ENCODE data around the gene FBLN2. TPM values are rescaled to one million over a fixed set of nuclear protein-coding genes. Genes with fewer than 3 reads are reported as not detected.

The FBLN2 gene
- total RNA-seq, 1 experiment from 2014 or later: not detected

DNA sequence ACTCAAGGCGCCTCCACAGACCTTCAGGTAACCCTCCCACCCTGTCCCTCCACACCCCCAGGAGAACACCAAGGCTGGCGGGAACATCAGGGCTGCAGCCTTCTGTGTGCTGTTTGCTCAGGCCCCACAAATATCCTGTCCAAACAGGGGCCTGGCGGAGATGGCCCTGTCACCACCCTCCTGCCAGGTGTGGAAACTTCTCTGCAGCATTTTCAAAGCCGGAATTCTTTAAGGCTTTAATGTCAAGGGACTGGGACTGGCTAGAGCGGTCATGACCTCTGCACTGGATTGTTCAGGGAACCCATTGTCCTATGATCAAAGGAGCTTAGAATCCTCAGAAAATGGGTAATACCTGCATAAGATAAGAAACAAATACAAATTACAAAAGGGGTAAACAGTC, 46.6 kb downstream of the FBLN2 start:
- Histone ChIP-seq H3K9me3 (replicated peaks) (no peaks in the 10 kb centered on the region), H3K27me3 (no peaks in the 10 kb centered on the region; the same call in 1 of the 2 replicates), H3K27ac (no peak overlapping the region), H3K4me3 (no peak overlapping the region), H3K36me3 (no peaks in the 10 kb centered on the region), H3K4me1 (no peaks in the 10 kb centered on the region; the same call in 1 of the 2 replicates)
- no peak for DNase-seq

DNA sequence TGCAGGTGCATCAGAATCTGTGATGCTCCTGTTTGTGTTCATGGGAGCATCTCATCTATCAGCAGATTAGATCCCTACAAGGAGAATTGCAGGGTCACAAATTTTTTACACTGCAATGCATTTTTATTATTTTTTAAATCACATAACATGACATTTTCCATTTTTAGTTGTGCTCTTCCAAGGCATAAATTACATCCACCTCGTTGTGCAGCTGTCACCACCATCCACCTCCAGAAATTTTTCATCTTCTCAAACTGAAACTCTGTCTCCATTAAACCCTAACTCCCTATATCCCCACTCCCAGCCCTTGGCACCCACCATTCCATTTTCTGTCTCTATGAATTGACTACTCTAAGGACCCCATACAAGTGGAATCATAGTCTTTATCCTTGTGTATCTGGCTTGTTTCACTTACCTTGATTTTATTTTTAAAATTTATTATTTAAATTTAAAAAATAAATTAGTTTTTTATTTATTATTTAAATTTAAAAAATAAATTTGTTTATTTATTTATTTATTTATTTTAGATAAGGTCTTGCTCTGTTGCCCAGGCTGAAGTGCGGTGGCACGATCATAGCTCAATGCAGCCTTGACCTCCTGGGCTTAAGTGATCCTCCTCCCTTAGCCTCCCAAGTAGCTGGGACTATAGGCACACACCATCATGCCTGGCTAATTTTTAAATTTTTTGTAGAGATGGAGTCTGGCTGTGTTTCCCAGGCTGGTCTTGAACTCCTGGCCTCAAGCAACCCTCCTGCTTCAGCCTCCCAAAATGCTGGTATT, 47.7 kb downstream of the FBLN2 start:
- no peak overlapping the region for H3K4me3 ChIP-seq
- no peak for DNase-seq
- H3K36me3 ChIP-seq: no peaks in the 10 kb centered on the region
- H3K9me3 ChIP-seq (replicated peaks): no peaks in the 10 kb centered on the region
- H3K27me3 ChIP-seq: no peaks in the 10 kb centered on the region; the same call in 1 of the 2 replicates
- H3K4me1 ChIP-seq: no peaks in the 10 kb centered on the region; the same call in 1 of the 2 replicates
- H3K27ac ChIP-seq: no peak overlapping the region

DNA sequence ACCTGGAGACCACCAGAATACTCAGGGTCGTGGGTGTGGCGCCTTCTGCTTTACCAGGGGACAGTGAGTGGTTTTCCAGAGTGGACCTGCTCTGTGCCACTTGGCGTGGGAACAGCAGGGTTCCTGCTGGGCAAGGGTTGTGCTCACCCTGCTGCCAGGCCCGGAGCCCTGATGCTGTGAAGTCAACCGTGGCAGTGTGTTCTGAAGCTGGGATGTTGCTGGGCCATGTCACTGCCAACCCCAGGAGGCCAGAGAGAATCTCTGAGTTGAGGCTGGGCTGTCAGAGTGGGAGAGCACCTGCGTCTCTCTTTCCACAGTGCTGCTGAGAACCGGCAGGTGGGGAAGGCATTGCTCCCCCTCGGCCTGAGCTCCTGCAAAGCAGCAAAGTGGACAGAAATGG, 48.7 kb downstream of the FBLN2 start:
- Histone ChIP-seq H3K9me3 (replicated peaks) (no peaks in the 10 kb centered on the region), H3K4me3 (no peak overlapping the region), H3K4me1 (no peaks in the 10 kb centered on the region; the same call in 1 of the 2 replicates), H3K27ac (no peak overlapping the region), H3K27me3 (no peaks in the 10 kb centered on the region; the same call in 1 of the 2 replicates), H3K36me3 (no peaks in the 10 kb centered on the region)
- DNase-seq: no peak

DNA sequence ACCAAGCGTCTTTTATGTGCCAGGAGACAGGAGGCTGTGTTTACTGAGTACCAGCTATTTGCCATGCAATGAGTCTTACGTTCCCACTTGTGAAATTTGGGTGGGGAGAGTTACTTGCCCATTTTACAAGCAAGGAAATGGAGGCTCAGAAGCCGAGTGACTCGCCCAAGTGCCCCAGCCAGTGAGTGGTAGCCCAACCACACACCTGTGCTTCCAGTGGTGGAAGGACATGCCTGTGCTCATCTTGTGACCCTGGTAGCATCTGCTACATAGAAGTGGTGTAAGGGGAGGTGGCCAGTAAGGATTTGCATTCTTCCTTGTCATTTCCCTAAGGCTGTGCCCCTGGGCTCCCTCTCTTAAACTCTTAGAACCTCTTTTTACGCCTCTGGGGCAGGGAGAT, 49.3 kb downstream of the FBLN2 start:
- Histone ChIP-seq H3K9me3 (replicated peaks) (no peaks in the 10 kb centered on the region), H3K36me3 (no peaks in the 10 kb centered on the region), H3K27ac (no peak overlapping the region), H3K27me3 (no peaks in the 10 kb centered on the region; the same call in 1 of the 2 replicates), H3K4me1 (no peaks in the 10 kb centered on the region), H3K4me3 (no peak overlapping the region)
- no peak for DNase-seq

DNA sequence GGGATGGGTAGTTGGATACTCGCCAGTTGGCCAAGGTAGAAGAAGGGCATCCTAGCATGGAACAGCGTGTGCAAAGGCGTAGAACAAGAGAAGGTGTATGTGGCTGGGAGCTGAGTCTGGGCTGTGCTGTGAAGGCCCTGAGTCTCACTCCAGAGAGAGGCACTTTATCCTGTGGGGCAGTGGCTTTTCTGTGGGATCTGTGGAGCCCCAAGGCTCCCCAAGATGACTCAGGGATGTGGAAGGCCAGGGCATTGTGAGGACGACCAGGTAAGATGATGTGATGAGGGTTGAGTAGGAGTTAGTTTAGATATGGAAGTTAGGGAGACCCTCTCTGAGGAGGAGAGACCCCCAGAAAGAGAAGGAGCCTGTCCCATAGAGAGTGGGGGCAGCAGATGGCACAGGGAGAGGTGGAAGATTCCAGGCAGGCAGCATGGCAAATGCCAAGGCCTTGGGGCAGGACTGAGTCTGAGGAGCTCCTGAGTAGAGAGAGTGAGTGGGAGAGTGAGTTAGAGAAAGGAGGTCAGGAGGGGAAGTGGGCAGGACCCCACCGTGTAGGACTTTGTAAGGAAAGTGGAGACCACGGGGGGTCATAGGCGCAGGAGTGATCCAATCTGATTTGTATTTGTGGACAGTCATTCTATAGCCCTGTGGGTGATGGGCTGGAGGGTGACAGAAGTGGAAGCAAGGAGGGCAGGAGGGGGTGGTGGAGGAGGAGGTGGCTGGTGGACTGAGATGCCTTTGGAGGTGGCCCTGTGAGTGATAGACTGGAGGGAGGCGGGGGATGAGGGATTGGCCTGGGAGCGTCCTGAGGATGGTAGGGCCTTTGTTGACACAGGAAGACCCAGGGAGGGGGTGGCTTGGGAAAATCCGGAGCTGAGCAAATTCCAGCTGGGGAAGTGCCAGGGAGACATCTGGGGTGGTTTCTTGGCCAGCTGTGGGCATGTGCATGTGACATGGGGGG, 50.3 kb downstream of the FBLN2 start:
- no peak for DNase-seq
- no peak overlapping the region for H3K27ac ChIP-seq

DNA sequence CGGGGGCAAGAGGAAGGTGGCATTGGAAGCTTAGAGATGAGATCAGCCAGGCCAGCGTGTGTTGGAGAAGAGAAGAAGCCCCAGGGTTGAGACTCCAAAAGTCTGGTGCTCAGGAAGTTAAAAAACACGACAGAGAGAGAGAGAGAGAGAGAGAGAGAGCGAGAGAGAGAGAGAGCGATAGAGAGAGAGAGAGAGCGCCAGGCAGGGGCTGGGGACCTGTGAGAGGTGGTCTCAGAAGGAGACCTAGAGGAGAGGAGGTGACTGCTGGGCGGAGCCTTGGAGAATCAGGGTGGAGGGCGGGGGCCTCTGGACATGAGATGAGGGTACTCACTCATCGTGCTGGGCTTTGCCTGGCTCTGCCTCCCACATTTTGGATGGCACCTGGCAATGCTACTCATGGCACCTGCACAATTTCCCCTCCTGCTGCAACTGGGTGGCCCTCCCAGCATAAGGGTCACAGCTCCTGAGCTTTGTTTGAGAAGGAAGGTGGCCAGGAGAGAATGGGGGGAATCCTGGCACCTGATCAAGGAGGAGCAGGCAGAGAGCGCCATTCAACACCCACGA, 51.0 kb downstream of the FBLN2 start:
- no peaks in the 10 kb centered on the region; the same call in 1 of the 2 replicates for H3K27me3 ChIP-seq
- no peak for DNase-seq
- H3K9me3 ChIP-seq (replicated peaks): no peaks in the 10 kb centered on the region
- H3K4me3 ChIP-seq: no peak overlapping the region
- H3K4me1 ChIP-seq: no peaks in the 10 kb centered on the region
- no peak overlapping the region for H3K27ac ChIP-seq
- no peaks in the 10 kb centered on the region for H3K36me3 ChIP-seq

More for the DNA sequence above, 50.3 kb downstream of the FBLN2 start:
- H3K27me3 ChIP-seq: no peaks in the 10 kb centered on the region; the same call in 1 of the 2 replicates
- H3K9me3 ChIP-seq (replicated peaks): no peaks in the 10 kb centered on the region
- no peaks in the 10 kb centered on the region for H3K4me1 ChIP-seq
- H3K36me3 ChIP-seq: no peaks in the 10 kb centered on the region
- no peak overlapping the region for H3K4me3 ChIP-seq

DNA sequence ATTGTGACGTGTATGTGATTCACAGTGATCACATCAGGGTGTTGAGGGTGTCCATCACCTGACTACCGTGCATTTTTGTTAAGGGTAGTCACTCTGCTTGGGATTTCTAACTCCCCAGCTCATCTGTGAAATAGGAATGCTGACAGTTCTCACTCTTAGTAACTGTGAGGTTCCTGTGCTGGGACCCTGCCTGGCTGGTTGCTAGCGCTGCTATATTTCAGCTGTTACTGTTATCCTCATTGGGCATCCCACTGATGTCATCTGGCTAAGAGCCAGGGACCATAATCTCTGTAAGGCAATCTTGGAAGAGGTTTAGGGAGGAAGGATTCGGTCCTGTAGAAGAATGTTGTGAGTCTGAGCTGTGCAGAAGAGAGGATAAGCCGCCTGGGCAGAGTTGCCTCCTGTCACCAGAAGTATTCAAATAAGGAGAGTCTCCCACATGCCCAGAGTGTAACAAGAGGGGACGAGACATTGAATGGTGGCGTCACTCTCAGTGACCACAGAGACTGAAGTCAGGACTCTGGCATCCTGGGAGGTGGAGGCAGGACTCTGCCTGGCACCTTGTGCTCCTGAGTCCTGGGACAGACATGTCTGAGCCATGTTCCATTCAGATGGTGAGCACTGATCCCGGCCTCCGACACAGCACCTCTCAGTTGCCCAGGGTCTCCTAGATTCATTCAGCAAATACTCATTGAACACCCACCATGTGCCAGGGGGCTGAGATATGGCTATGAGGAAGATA, 52.2 kb downstream of the FBLN2 start:
- H3K4me3 ChIP-seq: no peak overlapping the region
- DNase-seq: peak; percentile 72 to 82

DNA sequence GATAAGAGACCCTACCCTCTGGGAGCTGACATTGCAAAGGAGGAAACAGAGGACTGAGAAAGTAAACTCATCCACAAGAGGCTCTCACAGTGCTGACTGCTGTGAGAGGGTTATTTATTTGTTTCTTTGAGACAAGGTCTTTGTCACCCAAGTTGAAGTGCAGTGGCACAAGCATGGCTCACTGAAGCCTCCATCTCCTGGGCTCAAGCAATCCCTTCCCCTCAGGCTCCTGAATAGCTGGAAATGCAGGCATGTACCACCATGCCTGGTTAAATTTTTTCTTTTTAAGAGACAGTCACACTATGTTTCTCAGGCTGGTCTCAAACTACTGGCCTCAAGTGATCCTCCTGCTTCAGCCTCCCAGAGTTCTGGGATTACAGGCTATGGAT, 52.8 kb downstream of the FBLN2 start:
- Histone ChIP-seq H3K4me1 (no peaks in the 10 kb centered on the region), H3K27ac (no peak overlapping the region), H3K9me3 (replicated peaks) (no peaks in the 10 kb centered on the region), H3K27me3 (no peaks in the 10 kb centered on the region), H3K4me3 (no peak overlapping the region), H3K36me3 (no peaks in the 10 kb centered on the region)
- no peak for DNase-seq

More for the DNA sequence above, 52.2 kb downstream of the FBLN2 start:
- H3K27me3 ChIP-seq: no peaks in the 10 kb centered on the region
- H3K36me3 ChIP-seq: no peaks in the 10 kb centered on the region
- H3K9me3 ChIP-seq (replicated peaks): no peaks in the 10 kb centered on the region
- no peaks in the 10 kb centered on the region for H3K4me1 ChIP-seq
- no peak overlapping the region for H3K27ac ChIP-seq

DNA sequence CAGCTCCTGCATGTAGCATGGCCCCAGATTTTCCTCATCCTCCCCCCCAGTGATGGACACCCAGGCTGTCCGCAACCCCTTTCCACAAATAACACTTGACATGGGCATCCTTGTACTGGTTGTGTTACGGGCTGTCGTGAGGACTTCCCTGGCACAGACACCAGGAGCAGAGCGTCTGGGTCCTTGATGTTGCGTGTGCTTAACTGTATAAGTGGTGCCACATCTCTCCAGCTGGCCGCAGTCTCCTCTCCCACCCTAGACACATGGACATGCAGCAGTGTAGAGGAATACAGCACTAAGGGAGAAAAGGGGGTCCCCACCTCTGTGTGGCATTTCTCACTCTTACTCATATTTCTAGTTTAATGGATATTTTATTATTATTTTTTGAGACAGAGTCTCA, 56.6 kb downstream of the FBLN2 start:
- no peaks in the 10 kb centered on the region for H3K36me3 ChIP-seq
- H3K27ac ChIP-seq: no peak overlapping the region
- no peak overlapping the region for H3K4me3 ChIP-seq
- H3K27me3 ChIP-seq: peaks cover 5% of the 10 kb centered on the region; the same call in 1 of the 2 replicates
- DNase-seq: no peak
- H3K4me1 ChIP-seq: no peaks in the 10 kb centered on the region
- H3K9me3 ChIP-seq (replicated peaks): no peaks in the 10 kb centered on the region

DNA sequence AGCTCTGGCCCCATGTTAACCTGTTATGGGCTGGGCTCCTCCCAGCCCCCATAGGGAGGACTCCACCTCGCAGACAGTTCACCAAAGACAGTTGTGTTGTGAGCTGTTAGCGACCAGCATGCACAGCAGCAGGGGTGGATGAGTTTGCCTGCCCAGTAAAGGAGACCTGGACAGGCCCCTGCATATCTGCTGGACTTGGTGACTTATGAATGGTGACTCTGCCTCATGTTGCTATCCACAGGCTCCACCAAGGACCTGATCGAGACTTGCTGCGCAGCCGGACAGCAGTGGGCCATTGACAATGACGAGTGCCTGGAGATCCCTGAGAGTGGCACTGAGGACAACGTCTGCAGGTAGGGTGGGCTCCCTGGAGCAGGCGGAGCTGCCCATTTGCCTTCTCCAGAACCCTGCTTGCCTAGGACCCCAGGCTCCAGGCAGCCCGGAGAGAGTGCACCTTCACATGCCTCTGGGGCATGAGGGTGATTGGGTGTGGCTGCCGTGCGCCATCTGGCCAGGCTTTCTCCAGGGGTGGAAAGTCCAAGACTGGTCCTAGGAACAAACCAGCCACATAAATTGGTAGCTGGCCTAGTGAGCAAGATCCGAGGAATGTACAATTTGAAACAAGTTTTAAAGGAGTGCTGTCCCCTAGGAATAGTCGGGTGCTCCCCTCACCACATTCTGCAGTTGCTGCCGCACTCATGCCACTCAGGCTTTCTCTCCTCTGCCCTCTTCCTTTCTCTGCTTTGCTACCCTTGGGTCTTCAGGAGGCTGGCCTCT, 59.1 kb downstream of the FBLN2 start:
- no peak for DNase-seq
- no peak overlapping the region for H3K4me3 ChIP-seq
- peaks cover 5% of the 10 kb centered on the region; the same call in 1 of the 2 replicates for H3K27me3 ChIP-seq
- no peaks in the 10 kb centered on the region for H3K4me1 ChIP-seq
- no peaks in the 10 kb centered on the region for H3K9me3 ChIP-seq (replicated peaks)
- no peak overlapping the region for H3K27ac ChIP-seq
- H3K36me3 ChIP-seq: no peaks in the 10 kb centered on the region

DNA sequence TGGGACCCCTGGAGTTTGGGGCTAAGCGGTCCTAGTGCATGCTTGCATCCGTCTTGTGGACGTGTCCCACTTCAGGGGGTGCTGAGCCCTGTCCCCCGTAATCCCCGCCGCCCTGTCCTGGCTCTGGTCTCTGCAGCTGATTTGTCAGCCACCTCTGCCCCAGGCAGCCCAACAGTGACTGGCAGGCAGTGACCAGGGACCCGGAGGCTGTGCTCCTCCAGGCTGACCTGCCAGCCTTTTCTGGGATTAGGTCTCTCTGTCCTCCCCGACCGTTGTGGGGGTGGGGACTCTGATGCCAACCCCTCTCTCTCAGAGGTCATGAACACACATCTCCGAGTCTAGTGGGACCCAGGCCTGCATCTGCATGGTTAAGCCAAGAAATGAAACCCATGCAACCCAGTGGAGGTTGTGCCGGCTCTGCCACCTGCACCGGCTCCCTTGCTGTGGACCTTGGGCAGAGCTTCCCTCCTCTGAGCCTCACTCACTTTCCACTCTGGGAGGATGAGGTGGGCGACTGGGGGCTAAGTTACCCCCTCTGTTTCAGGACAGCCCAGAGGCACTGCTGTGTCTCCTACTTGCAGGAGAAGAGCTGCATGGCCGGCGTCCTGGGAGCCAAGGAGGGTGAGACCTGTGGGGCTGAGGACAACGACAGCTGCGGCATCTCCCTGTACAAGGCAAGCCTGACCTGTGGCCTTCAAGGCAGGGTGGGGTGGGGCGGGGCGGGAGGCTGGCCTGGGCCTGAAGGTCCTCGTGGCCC, 60.2 kb downstream of the FBLN2 start:
- H3K9me3 ChIP-seq (replicated peaks): no peaks in the 10 kb centered on the region
- peaks cover 5% of the 10 kb centered on the region; the same call in 1 of the 2 replicates for H3K27me3 ChIP-seq
- no peak overlapping the region for H3K27ac ChIP-seq
- no peaks in the 10 kb centered on the region for H3K4me1 ChIP-seq
- H3K36me3 ChIP-seq: no peaks in the 10 kb centered on the region
- no peak overlapping the region for H3K4me3 ChIP-seq
- DNase-seq: no peak

DNA sequence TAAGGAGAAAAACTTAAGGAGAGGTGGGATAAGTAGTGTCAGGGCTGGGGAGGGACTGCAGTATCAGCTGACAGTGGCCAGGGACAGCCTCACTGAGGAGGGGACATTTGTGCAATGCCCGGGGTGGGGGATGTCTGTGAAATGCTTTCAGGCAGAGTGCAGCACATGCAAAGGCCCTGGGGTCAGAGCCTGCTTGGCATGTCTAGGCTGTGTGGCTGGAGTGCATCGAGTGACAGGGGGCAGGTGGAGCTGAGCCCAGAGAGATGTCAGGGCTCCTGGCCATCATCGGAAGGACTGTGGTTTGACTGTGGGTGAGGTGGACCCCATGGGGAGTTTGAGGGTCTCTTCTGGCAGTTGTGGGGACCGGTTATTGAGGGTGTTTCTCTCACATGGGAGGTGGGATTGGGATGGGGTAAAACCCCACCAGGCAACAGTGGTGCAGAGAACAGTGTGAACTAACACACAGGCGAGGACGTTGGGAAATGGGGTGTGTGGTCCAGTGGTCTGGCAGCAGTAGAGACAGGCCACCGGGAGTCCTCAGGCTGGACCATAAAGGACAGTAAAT, 61.2 kb downstream of the FBLN2 start:
- Histone ChIP-seq H3K36me3 (no peaks in the 10 kb centered on the region), H3K9me3 (replicated peaks) (no peaks in the 10 kb centered on the region)

DNA sequence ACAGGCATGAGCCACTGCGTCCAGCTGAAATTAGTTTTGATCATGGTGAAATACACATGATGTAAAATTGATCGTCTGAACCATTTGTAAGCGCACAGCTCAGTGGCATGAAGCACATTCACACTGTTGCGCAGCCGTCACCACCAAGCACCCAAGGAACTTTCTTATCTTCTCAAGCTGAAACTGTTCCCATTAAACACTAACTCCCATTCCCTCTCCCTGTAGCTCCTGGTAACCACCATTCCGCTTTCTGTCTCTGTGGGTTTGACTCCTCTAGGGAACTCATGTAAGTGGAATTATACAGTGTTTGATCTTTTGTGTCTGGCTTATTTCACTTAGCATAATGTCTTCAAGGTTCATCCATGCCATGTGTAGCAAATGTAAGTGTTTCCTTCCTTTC, 62.3 kb downstream of the FBLN2 start:
- H3K4me1 ChIP-seq: no peaks in the 10 kb centered on the region
- no peaks in the 10 kb centered on the region for H3K36me3 ChIP-seq
- peaks cover 5% of the 10 kb centered on the region; the same call in 1 of the 2 replicates for H3K27me3 ChIP-seq
- no peaks in the 10 kb centered on the region for H3K9me3 ChIP-seq (replicated peaks)
- H3K4me3 ChIP-seq: no peak overlapping the region
- H3K27ac ChIP-seq: no peak overlapping the region
- no peak for DNase-seq

More for the DNA sequence above, 61.2 kb downstream of the FBLN2 start:
- H3K27ac ChIP-seq: no peak overlapping the region
- no peak overlapping the region for H3K4me3 ChIP-seq
- H3K4me1 ChIP-seq: no peaks in the 10 kb centered on the region
- DNase-seq: no peak
- H3K27me3 ChIP-seq: peaks cover 5% of the 10 kb centered on the region; the same call in 1 of the 2 replicates
